Stimulated activated CD4-positive, alpha-beta T cell treated with anti-CD3 and anti-CD28 coated beads, Interleukin-4, amount 100 ng/mL, for 4 hours (primary cell): ENCODE data around the gene KCNJ5.

Experiments
- DNase-seq, 2 experiments: peaks; one replicate each; pipeline ENCODE4 v3.0.0-alpha.2; 2020

KCNJ5 gene

GRCh38 chr11:128872094-128872493, 19.1 kb upstream of the KCNJ5 start:
- no peak for DNase-seq

- DNase-seq, result no peak
Measured at GRCh38 chr11:128872594-128872993, 18.6 kb upstream of the KCNJ5 start.

- DNase-seq, result no peak
Measured at GRCh38 chr11:128874427-128874826, 16.7 kb upstream of the KCNJ5 start.

- no peak for DNase-seq
Measured at GRCh38 chr11:128876133-128876650, 15.0 kb upstream of the KCNJ5 start.

- no peak for DNase-seq
Measured at GRCh38 chr11:128877726-128878125, 13.4 kb upstream of the KCNJ5 start.

- no peak for DNase-seq
Measured at GRCh38 chr11:128878455-128878854, 12.7 kb upstream of the KCNJ5 start.

GRCh38 chr11:128879817-128880216, 11.3 kb upstream of the KCNJ5 start:
- no peak for DNase-seq

GRCh38 chr11:128881221-128881620, 9.9 kb upstream of the KCNJ5 start:
- DNase-seq, result no peak

- DNase-seq, result no peak
Measured at GRCh38 chr11:128882451-128882850, 8.7 kb upstream of the KCNJ5 start.

- no peak for DNase-seq
Measured at GRCh38 chr11:128884054-128884453, 7.1 kb upstream of the KCNJ5 start.

GRCh38 chr11:128884703-128885338, 6.3 kb upstream of the KCNJ5 start:
- peak; percentile 26 to 41 for DNase-seq

GRCh38 chr11:128886406-128887124, 4.6 kb upstream of the KCNJ5 start:
- no peak for DNase-seq

- DNase-seq, result no peak
Measured at GRCh38 chr11:128888034-128888985, 2.8 kb upstream of the KCNJ5 start.

- no peak for DNase-seq
Measured at GRCh38 chr11:128889657-128890213, 1.4 kb upstream of the KCNJ5 start.

- DNase-seq, result no peak
Measured at GRCh38 chr11:128890216-128890542, 977 bp upstream of the KCNJ5 start.

GRCh38 chr11:128891913-128892398, 800 bp downstream of the KCNJ5 start:
- DNase-seq, result no peak

- DNase-seq, result no peak
Measured at GRCh38 chr11:128892866-128893565, 1.9 kb downstream of the KCNJ5 start.

GRCh38 chr11:128893578-128894285, 2.6 kb downstream of the KCNJ5 start:
- DNase-seq, result no peak

GRCh38 chr11:128894286-128894681, 3.1 kb downstream of the KCNJ5 start:
- DNase-seq, result no peak

- DNase-seq, result no peak
Measured at GRCh38 chr11:128894685-128895084, 3.5 kb downstream of the KCNJ5 start.

GRCh38 chr11:128895526-128895925, 4.4 kb downstream of the KCNJ5 start:
- DNase-seq, result no peak

- no peak for DNase-seq
Measured at GRCh38 chr11:128896356-128896755, 5.2 kb downstream of the KCNJ5 start.
